Raji (cell line): ENCODE results near the gene ARAP1.

ENCODE experiments used
- POLR2A ChIP-seq: IDR thresholded peaks from 2 replicates; pipeline ENCODE4 v1.6.1; 2011; ENCODE audit warnings: low read depth, low read length, control low read depth; ENCODE audit not compliant: insufficient read depth

The ARAP1 gene

DNA sequence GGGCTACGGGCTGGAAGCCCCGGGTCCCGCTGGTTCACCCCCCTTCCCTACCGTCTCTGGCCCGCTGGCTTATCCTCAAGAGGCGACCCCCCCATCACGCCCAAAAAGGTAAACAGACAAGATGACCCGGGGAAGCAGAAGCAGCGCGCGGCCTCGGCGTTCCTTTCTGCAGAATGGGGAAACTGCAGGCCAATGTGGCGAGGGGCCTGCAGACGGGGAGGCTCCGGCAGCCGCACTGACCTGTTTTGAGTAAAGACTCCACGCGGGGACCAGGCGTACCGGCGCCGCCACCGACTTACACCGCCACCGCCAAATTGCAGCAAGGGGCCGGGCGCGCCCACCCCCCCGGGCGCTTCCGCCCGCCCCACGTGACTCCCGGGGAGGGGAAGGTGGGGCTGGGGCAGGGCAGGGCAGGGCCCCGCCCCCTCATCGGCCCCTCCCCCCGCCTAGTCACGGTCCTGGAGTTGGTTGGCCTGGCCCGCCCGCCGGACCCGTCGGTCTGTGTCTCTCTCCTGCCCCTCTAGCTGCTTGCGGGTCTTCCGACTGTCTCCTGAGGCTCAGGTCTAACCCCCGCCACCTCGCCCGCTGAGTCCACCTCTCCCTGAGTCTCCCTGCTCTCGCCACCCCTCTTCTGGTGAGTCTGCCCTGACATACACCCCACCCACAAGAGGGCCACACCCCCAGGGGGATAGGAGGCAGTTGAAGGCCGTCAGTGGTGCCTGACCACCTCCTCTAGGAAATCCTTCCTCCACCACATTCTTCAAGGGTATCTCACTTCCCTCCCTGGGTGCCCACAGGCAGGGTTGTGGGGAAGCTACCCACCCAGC, at the start of gene ARAP1:
Gene ARAP1, minus strand, starts transcription at position 321 of the 827 bp plus-strand sequence. CDS start 25,280 bp downstream, outside the sequence.
- TF ChIP-seq POLR2A = peak; percentile 67

GRCh38 chr11:72799441-72799840, 47.2 kb upstream of the ARAP1 start:
- TF ChIP-seq POLR2A = no peak

- no peak for TF ChIP-seq POLR2A
These were observed 46.2 kb upstream of the ARAP1 start for GRCh38 chr11:72798361-72798760.

DNA sequence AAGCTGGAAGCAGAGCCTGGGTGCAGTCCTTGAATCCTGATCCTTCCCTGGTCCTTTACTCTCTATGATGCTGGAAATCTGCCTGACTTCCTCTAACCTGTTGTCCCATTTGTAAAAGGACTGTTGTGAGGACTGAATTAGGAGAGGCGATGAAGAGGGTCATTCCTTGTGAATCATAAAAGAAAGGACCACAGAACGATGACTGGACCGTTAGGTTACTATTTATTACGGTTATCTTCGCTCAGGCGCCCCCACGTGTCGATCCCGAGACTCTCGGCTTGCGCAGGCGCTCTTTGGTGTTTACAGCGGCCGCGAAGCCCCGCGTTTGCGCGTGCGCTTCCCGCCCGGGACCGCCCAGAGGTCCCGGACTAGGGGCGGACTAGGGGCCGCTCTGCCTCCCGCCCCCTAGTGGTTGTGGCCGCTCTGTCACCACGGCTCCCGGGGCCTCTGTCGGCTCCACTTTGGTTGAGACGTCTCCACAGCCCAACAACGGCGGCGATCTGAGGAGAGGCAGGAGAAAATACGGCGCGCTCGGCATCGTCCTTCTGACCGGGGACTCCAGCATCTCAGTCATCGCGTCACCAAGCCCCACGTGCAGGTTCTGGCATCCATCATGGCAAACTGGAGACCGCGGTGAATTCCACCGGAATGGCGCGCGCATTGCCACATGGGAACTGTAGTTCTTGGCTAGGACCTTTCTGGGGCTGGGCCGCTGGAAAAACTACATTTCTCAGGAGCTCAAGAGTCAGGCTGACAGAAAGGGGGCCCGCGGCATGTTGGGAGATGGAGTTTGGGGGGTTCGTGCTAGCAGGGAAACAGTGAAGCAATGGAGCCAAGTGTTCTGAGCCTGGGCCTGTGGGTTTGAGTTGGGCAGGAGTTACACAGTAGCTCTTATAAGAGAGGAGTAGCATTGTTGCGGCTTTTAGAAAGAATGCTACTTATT, 41.5 kb upstream of the ARAP1 start, which contains the start of gene STARD10:
Gene STARD10, minus strand, starts transcription at position 623 of the 943 bp plus-strand sequence. CDS start 12,866 bp downstream, outside the sequence.
- peak; percentile 71 for TF ChIP-seq POLR2A

DNA sequence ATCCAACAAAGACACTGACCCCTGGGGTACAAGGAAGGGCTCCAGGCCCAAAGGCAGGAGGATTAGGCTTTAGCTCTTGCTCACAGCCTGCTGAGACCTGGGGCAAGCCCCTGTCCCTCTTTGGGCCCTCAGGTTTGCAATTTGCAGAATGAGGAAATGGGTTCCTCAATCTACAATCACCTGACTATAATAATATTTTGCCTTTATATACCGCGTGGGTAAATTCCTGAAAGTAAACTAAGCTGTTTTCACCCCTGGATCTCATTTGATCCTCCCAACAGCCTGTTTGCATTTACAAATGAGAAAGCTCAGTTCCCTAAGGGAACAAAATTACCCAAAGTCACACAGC, 40.8 kb upstream of the ARAP1 start:
- no peak for TF ChIP-seq POLR2A

- TF ChIP-seq POLR2A = no peak
These were observed 40.3 kb upstream of the ARAP1 start for GRCh38 chr11:72792437-72793021.

- no peak for TF ChIP-seq POLR2A
These were observed 37.4 kb upstream of the ARAP1 start for GRCh38 chr11:72789493-72790131.

- TF ChIP-seq POLR2A = no peak
These were observed 36.0 kb upstream of the ARAP1 start for GRCh38 chr11:72788241-72788640.

GRCh38 chr11:72787216-72788104, 35.3 kb upstream of the ARAP1 start:
- TF ChIP-seq POLR2A = no peak

DNA sequence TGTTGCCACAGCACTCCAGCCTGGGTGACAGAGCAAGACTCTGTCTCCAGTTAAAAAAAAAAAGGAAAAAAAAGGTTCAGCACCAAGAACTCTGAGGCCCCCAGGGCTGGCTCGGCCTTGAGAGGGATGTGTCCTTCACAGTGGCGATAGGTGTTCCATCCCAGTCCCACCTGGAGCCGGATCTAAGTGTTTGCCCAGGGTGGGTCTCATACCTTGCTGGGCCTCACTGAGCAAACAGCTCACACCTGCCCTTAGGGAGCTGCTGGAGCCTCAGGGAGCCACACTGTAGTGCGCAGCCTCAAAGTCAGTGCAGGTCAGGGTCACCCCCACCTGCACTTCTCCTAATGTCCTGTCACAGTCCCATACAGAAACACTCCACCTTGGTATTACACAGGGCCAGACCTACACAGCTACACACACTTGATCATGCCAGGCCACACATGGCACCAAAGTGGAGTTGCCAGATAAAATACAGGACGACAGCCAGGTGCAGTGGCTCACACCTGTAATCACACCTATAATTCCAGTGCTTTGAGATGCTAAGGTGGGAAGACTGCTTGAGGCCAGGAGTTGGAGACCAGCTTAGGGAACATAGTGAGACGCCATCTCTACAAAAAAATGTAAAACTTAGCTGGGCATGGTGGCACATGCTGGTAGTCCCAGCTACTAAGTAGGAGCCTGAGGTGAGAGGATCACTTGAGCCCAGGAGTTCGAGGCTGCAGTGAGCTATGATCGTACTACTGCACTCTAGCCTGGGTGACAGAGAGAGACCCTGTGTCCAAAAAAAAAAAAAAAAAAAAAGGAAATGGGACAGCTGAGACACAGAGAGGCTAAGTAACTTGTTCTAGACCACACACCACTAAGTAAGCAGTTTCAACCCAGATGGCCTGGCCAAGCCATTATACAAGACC, 34.4 kb upstream of the ARAP1 start:
- TF ChIP-seq POLR2A = no peak

DNA sequence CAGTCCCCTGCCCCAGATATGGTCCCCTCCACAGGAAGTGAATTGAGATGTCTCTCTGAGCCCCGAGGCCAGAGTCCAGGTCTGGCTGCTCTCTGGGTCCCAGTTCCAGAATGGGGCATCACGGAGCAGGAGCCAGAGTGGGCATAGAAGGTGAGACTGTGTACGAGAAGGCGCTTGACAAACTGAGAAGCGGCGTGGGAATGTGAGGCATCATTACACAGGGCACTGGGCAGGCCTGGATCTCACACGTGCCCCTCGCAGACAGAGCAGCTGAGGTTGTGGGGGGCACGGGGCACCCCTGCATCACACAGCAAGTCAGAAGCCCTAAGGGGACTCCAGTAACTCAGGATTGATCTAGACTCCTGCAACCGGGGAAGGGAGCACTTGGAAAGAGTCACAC, 32.5 kb upstream of the ARAP1 start:
- TF ChIP-seq POLR2A = no peak

DNA sequence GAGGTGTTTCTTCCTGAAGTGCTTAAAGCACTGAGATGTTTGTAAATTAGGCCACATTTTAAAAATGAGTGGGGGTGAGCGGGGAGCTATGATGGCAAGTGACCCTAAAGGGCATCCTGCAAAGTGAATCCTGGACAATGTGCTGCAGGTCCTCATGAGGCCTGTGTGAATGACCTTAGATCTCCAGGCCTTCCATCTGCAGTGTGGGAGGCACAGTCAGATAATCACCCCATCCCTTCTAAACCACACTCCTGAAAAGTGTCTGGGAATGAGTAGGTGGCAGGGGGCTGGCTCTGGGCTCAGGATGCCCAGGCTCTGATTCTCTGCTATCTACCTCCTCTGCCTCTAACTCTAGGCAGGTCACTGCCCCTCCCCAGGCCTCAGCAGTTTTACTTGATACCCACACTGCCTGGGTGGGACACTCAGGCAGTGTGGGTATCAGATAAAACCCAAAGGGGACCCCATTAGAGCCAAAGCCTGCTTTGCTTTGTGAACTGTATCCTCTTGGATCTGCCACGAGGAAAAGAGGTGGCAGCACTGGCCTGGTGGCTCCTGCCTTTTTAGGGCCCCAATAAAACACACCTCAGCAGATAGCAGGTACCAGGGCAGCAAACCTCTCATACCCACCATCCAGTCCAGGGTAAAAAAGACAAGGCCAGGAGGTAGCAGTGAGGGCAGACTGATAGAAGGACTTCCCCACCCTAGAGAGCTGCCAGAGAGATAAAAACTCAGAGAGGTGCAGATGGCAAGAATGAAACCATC, 31.1 kb upstream of the ARAP1 start:
- no peak for TF ChIP-seq POLR2A
